Measurements from ENCODE around the gene LHFPL4.

DNA sequence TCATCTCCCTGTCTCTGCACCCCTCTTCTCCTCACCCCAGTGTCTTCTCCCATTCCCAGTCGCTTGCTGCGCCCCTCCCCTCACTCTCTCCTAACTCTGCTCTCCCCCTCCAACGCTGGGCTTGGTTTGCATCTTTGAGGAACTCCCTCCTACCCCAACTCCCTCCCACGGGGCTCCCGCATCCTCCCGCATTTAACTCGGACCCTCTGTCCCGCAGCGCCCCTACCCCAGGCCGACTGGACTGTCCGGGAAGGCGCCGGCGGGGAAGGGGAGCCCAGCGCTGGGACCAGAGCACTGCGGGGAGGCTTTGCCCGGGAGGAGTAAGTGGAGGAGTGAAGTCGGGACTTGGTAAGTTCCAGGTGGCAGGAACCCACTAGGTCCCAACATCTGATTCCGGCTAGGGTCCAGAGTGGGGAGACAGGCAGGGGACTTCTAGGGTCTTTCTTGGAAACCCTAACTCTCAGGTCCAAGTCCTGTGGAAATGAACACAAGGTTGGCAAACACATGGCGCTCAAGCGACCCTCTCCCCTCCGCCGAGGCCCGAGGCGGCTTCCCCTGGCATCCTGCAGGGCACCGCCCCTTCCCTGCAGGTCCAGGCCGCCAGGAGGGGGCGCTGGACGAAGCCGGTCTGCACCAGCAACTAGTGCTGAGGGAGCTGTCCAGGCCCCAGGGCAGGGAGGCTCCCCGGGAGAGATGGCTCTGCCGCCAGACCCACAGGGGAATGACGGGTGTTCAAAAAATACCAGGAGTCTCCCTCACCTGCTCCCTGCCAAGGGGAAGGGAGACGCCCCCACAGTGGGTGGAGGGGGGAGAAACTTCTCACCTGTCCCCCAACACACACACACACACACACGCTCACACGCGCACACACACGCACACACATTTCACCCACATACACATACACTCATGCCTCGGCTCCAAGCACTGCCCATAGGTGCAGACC, 53.2 kb downstream of the LHFPL4 start:
- TF ChIP-seq, protein P1, sequence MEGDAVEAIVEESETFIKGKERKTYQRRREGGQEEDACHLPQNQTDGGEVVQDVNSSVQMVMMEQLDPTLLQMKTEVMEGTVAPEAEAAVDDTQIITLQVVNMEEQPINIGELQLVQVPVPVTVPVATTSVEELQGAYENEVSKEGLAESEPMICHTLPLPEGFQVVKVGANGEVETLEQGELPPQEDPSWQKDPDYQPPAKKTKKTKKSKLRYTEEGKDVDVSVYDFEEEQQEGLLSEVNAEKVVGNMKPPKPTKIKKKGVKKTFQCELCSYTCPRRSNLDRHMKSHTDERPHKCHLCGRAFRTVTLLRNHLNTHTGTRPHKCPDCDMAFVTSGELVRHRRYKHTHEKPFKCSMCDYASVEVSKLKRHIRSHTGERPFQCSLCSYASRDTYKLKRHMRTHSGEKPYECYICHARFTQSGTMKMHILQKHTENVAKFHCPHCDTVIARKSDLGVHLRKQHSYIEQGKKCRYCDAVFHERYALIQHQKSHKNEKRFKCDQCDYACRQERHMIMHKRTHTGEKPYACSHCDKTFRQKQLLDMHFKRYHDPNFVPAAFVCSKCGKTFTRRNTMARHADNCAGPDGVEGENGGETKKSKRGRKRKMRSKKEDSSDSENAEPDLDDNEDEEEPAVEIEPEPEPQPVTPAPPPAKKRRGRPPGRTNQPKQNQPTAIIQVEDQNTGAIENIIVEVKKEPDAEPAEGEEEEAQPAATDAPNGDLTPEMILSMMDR (IDR thresholded peaks at IDR 0.05) = peak; percentile 23 to 54 (median 30)
- TF ChIP-seq POLR2A (IDR thresholded peaks at IDR 0.05; ENCODE audit: low read depth) = no peak
- no peak for TF ChIP-seq POLR2AphosphoS5 (IDR thresholded peaks at IDR 0.05)
- TF ChIP-seq EP300 (IDR thresholded peaks at IDR 0.05) = no peak

Measured in esophagus muscularis mucosa (tissue), 4 donors.